GM06990 (cell line): ENCODE data around the gene CAPN14.

Experiments used
- DNase-seq: peaks from one replicate; pipeline ENCODE4 v3.0.0-alpha.2; 2011; ENCODE audit not compliant: insufficient read length; ENCODE audit errors: extremely low read depth
- H3K27me3 ChIP-seq: replicated peaks from 2 replicates; pipeline ENCODE4 v1.6.0; 2011; ENCODE audit warnings: low read length; ENCODE audit not compliant: control insufficient read depth, insufficient read depth
- H3K36me3 ChIP-seq: 2 replicates; pipeline ENCODE4 v1.5.1; 2011; ENCODE audit warnings: low read length; ENCODE audit not compliant: control insufficient read depth, insufficient read depth
- H3K4me3 ChIP-seq: replicated peaks from 2 replicates; pipeline ENCODE4 v1.5.1; 2011; ENCODE audit warnings: low read depth, mild to moderate bottlenecking, control low read depth, low read length
- CTCF ChIP-seq: IDR thresholded peaks from 2 replicates; pipeline ENCODE4 v1.5.1; 2011; ENCODE audit warnings: low read length, control low read depth, mild to moderate bottlenecking, inconsistent platforms; ENCODE audit not compliant: insufficient read depth, poor library complexity, severe bottlenecking

The CAPN14 gene

DNA sequence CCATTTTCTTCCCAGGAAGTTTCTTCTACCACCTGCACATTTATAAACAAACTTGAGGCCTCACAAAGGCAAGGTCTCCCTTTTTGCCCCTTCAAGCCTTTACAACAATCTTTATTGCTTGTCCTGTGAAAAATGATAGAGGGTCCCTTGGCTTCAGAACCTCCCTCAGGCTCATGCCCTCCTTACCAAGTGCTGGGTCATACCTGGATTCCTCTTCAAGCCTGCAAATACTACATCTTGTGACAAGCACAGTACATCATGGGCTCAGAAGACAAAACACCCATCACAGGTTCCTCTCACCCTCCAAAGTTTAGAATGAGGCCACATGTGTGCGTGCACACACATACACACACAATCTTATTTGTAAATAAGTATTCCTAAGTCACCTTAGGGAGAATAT, 9.1 kb downstream of the CAPN14 start:
- Histone ChIP-seq H3K36me3 (no peaks in the 10 kb centered on the region), H3K4me3 (no peak overlapping the region), H3K27me3 (no peaks in the 10 kb centered on the region; the same call in 1 of the 2 replicates)
- TF ChIP-seq CTCF, result no peak
- no peak for DNase-seq

DNA sequence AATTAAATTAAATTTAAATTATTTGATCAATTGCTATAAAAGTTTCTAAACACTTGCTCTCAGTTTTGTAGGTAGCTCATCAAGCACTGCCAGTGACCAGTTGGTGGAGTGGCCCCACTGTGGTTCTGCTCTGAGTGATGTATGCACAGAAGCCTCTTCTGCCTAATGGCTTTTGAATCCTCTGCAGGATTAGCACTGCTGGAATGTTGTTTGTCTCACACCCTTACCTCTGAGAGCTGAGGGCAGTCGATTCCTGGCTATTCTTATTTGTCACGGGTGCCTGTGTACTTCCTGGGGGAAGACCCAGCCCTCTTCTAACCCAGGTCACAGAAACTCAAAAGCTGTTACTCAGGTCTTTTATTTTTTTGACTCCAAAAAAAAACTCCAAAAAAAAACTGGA, 9.5 kb downstream of the CAPN14 start:
- no peak for TF ChIP-seq CTCF
- Histone ChIP-seq H3K27me3 (no peaks in the 10 kb centered on the region; the same call in 1 of the 2 replicates), H3K36me3 (no peaks in the 10 kb centered on the region), H3K4me3 (no peak overlapping the region)
- DNase-seq, result no peak

DNA sequence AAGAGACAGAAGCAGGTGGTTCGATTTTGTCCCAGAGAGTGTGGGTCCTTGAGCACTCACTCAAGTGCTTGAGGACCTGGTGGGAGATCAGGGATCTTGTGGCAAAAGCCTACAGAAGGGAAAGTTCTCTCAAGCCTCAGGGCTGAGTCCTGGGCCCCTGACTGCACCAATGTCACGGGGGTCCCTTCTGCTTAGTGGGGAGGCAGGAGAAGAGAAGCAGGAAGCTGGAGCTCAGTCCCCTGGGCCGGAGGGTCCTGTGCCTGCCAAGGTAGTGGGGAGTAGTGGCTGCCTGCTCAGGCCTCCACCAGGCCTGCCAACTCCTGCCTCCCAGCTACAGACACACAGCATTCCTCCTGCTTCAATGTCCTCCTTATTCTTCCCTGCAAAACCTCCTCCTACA, 11.7 kb downstream of the CAPN14 start:
- no peak for TF ChIP-seq CTCF
- Histone ChIP-seq H3K36me3 (no peaks in the 10 kb centered on the region), H3K4me3 (no peak overlapping the region)

DNA sequence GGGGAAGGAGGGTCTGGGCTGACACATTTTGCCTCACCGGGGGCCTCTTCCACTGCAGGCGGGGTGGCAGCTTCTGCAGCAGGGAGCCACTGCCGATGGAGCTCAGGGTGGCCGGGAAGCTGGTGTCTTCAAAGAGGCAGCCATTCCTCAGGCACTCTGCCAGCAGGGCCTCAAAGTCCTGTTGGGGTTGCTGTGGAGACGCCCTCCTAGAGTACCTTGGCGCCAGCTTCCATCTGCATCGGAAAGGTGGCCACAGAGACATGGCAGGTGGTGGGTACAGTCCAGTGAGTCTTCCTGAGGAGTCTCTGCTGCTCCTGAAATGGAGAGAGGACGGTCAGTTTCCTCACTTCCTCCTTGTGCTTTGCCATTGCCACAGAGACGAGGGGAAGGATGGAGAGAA, 12.1 kb downstream of the CAPN14 start:
- Histone ChIP-seq H3K27me3 (no peaks in the 10 kb centered on the region; the same call in 1 of the 2 replicates), H3K36me3 (no peaks in the 10 kb centered on the region), H3K4me3 (no peak overlapping the region)
- DNase-seq, result no peak
- TF ChIP-seq CTCF, result no peak

More for the DNA sequence above, 11.7 kb downstream of the CAPN14 start:
- H3K27me3 ChIP-seq, result no peaks in the 10 kb centered on the region; the same call in 1 of the 2 replicates
- no peak for DNase-seq

- no peak for TF ChIP-seq CTCF
- DNase-seq, result no peak
Measured at GRCh38 chr2:31204783-31205182, 12.5 kb downstream of the CAPN14 start.

DNA sequence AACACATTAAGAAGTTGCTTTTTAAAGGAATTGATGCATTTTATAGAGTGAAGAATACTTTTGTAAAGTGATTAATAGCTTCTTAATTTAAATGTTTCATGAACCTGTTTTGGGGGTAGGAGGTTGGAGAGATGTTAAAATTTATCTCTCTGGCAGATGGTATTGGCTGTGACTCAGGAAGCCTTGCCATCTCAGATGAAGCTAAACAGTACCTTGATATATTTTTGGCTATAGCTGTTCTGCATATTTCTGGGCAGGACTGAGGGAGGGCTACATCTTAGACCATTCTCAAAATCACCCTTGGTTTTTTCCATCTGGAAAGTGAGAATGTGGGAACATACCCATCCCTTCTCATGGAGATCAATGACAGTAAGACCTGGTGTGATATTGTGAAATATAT, 13.4 kb downstream of the CAPN14 start:
- Histone ChIP-seq H3K4me3 (no peak overlapping the region), H3K36me3 (no peaks in the 10 kb centered on the region), H3K27me3 (no peaks in the 10 kb centered on the region; the same call in 1 of the 2 replicates)
- no peak for TF ChIP-seq CTCF
- DNase-seq, result no peak

More at GRCh38 chr2:31204783-31205182, 12.5 kb downstream of the CAPN14 start:
- Histone ChIP-seq H3K36me3 (no peaks in the 10 kb centered on the region), H3K27me3 (no peaks in the 10 kb centered on the region; the same call in 1 of the 2 replicates), H3K4me3 (no peak overlapping the region)
